Breast epithelium (tissue), 3 donors: ENCODE measurements around the gene NFIC.

Experiments used
- POLR2A ChIP-seq: fragments of 450-650 bp; IDR thresholded peaks from one replicate; pipeline ENCODE4 v1.6.1; 2016; ENCODE audit warnings: antibody characterized with exemption, mild to moderate bottlenecking, moderate library complexity
- POLR2AphosphoS5 ChIP-seq, 3 donors: sonication (generic); formaldehyde crosslinking; IDR thresholded peaks; one replicate each; pipeline ENCODE4 v1.6.1; 2017; ENCODE audit warnings: antibody characterized with exemption in 3 of 3
- TF ChIP-seq, protein P1 (sequence below), 3 donors: fragments of 450-650 bp; IDR thresholded peaks; one replicate each; pipeline ENCODE4 v1.5.1; 2016 to 2017; ENCODE audit warnings: antibody characterized with exemption in 3 of 3, mild to moderate bottlenecking in 3 of 3, moderate library complexity in 3 of 3

DNA sequence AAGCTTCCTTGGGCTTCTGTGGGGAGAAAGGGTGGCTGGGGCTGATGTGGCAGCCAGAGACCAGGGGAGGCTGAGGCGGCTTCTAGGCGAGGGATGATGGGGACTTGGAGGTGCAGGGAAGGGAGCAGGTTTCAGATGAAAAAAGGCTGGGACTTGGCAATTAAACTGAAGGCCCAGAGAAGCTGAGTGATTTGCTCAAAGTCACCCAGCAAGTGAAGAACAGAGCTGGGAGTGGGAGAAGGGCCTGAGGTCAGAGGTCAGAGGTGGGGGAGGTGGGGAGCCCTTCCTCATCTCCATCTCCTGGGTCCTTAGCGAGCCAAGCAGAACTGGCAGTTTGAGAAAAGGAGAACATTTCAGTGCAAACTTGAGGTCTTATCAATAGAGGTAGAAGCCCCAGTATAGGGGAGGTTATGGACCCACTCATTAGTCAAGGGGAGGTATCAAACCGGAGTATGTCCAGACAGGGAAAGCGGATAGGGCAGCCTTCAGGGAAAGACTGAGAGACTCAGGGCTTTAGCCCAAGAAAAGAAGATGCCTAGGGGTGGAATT, 49.6 kb upstream of the NFIC start:
- TF ChIP-seq POLR2A (no peak), POLR2AphosphoS5 (IDR thresholded peaks at IDR 0.05) (no peak)
- TF ChIP-seq, protein P1, sequence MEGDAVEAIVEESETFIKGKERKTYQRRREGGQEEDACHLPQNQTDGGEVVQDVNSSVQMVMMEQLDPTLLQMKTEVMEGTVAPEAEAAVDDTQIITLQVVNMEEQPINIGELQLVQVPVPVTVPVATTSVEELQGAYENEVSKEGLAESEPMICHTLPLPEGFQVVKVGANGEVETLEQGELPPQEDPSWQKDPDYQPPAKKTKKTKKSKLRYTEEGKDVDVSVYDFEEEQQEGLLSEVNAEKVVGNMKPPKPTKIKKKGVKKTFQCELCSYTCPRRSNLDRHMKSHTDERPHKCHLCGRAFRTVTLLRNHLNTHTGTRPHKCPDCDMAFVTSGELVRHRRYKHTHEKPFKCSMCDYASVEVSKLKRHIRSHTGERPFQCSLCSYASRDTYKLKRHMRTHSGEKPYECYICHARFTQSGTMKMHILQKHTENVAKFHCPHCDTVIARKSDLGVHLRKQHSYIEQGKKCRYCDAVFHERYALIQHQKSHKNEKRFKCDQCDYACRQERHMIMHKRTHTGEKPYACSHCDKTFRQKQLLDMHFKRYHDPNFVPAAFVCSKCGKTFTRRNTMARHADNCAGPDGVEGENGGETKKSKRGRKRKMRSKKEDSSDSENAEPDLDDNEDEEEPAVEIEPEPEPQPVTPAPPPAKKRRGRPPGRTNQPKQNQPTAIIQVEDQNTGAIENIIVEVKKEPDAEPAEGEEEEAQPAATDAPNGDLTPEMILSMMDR (IDR thresholded peaks at IDR 0.05) = no peak
